CD14-positive monocyte (primary cell): Measurements from ENCODE around the gene NTM. TPM values are rescaled to one million over a fixed set of nuclear protein-coding genes. Genes with fewer than 3 reads are reported as not detected.

Source experiments
- DNase-seq, 3 donors: peaks; one replicate each; pipeline ENCODE4 v3.0.0-alpha.2; 2011 to 2022
- H2AFZ ChIP-seq: 2 replicates; pipeline ENCODE4 v1.6.0; 2012; ENCODE audit warnings: mild to moderate bottlenecking, low read depth, low read length, inconsistent platforms; ENCODE audit not compliant: insufficient read depth, poor library complexity, severe bottlenecking
- H3K27ac ChIP-seq, 2 donors: 1 replicate in 1 of 2; 2 replicates in 1 of 2; pipeline ENCODE4 v1.5.1; 2012 to 2013; ENCODE audit warnings: low read length in 2 of 2, control low read depth in 1 of 2, inconsistent platforms in 1 of 2, low read depth in 1 of 2, mild to moderate bottlenecking in 1 of 2
- H3K27me3 ChIP-seq, 2 donors: one replicate each; pipeline versions ENCODE4 v1.6.0 to v1.6.1; 2011 to 2013; ENCODE audit warnings: low read length in 2 of 2; ENCODE audit not compliant: control insufficient read depth in 2 of 2, insufficient read depth in 2 of 2
- H3K36me3 ChIP-seq, 2 donors: replicated peaks in 1 of 2; 1 replicate in 1 of 2; 2 replicates in 1 of 2; pipeline versions ENCODE4 v1.5.1 to v1.6.1; 2012 to 2013; ENCODE audit warnings: low read length in 2 of 2, control low read depth in 1 of 2, inconsistent platforms in 1 of 2, mild to moderate bottlenecking in 1 of 2; ENCODE audit not compliant: insufficient read depth in 2 of 2, control insufficient read depth in 1 of 2
- H3K4me1 ChIP-seq, 2 donors: 1 replicate in 1 of 2; 2 replicates in 1 of 2; pipeline versions ENCODE4 v1.5.1 to v1.6.1; 2012 to 2013; ENCODE audit warnings: low read length in 2 of 2, control low read depth in 1 of 2, inconsistent platforms in 1 of 2, mild to moderate bottlenecking in 1 of 2, moderate library complexity in 1 of 2; ENCODE audit not compliant: insufficient read depth in 2 of 2, control insufficient read depth in 1 of 2
- H3K4me2 ChIP-seq: replicated peaks from 2 replicates; pipeline ENCODE3; 2012; ENCODE audit warnings: low read length, moderate library complexity, mild to moderate bottlenecking; ENCODE audit not compliant: poor library complexity, severe bottlenecking; ENCODE audit errors: extremely low read depth
- H3K4me3 ChIP-seq, 3 experiments: fragments of 200-600 bp in 1 of 3; sonication (generic) in 1 of 3; replicated peaks in 1 of 3; 1 replicate in 2 of 3; 2 replicates in 1 of 3; pipeline ENCODE4 v1.5.1; 2011 to 2013; ENCODE audit warnings: low read length in 3 of 3, mild to moderate bottlenecking in 3 of 3, control low read depth in 2 of 3, low read depth in 2 of 3, inconsistent platforms in 1 of 3, moderate library complexity in 1 of 3
- H3K79me2 ChIP-seq: 2 replicates; pipeline ENCODE4 v1.6.0; 2012; ENCODE audit warnings: mild to moderate bottlenecking, control low read depth, inconsistent platforms, low read length, moderate library complexity; ENCODE audit not compliant: insufficient read depth
- H3K9ac ChIP-seq: 2 replicates; pipeline ENCODE4 v1.6.0; 2017; ENCODE audit warnings: low read length, mild to moderate bottlenecking; ENCODE audit not compliant: insufficient read depth, poor library complexity, severe bottlenecking
- H3K9me3 ChIP-seq, 2 donors: replicated peaks in 1 of 2; 1 replicate in 1 of 2; 2 replicates in 1 of 2; pipeline versions ENCODE4 v1.5.1 to v1.6.1; 2012 to 2013; ENCODE audit warnings: low read length in 2 of 2, control low read depth in 1 of 2; ENCODE audit not compliant: control insufficient read depth in 1 of 2, insufficient read depth in 1 of 2
- H4K20me1 ChIP-seq: 2 replicates; pipeline ENCODE4 v1.6.0; 2012; ENCODE audit warnings: mild to moderate bottlenecking, low read length, control low read depth, moderate library complexity; ENCODE audit not compliant: insufficient read depth
- H3K27ac Mint-ChIP-seq, 7 donors: one replicate each; pipeline ENCODE4 v1.8.0; 2020; ENCODE audit warnings: mild to moderate bottlenecking in 7 of 7, mixed read lengths in 7 of 7, moderate library complexity in 6 of 7, inconsistent platforms in 2 of 7
- H3K27me3 Mint-ChIP-seq, 3 donors: one replicate each; pipeline ENCODE4 v1.8.0; 2021 to 2022; ENCODE audit warnings: low read depth in 3 of 3, mild to moderate bottlenecking in 3 of 3, mixed read lengths in 3 of 3, moderate library complexity in 3 of 3, inconsistent platforms in 1 of 3
- H3K36me3 Mint-ChIP-seq, 2 donors: one replicate each; pipeline ENCODE4 v1.8.0; 2020; ENCODE audit warnings: mixed read lengths in 2 of 2, inconsistent platforms in 1 of 2, mild to moderate bottlenecking in 1 of 2
- H3K4me1 Mint-ChIP-seq: one replicate; pipeline ENCODE4 v1.8.0; 2020; ENCODE audit warnings: mild to moderate bottlenecking, mixed read lengths
- H3K4me3 Mint-ChIP-seq, 2 donors: one replicate each; pipeline ENCODE4 v1.8.0; 2020; ENCODE audit warnings: mild to moderate bottlenecking in 2 of 2, mixed read lengths in 2 of 2, moderate library complexity in 1 of 2
- H3K9me3 Mint-ChIP-seq, 7 donors: one replicate each; pipeline ENCODE4 v1.8.0; 2020 to 2022; ENCODE audit warnings: mixed read lengths in 7 of 7, mild to moderate bottlenecking in 6 of 7, moderate library complexity in 6 of 7, inconsistent platforms in 2 of 7
- CTCF ChIP-seq: fragments of 200-600 bp; IDR thresholded peaks from one replicate; pipeline ENCODE4 v1.8.0; 2022; ENCODE audit warnings: antibody characterized with exemption, mild to moderate bottlenecking
- WGBS: methylation state at CpG from one replicate; pipeline ENCODE4 v1.1.5; 2013; ENCODE audit warnings: missing lambda C conversion rate; ENCODE audit not compliant: insufficient coverage; 5-methylcytosine and 5-hydroxymethylcytosine counted together
- intact Hi-C, 2 donors: fragments of 100-400 bp; cut with micrococcal nuclease; formaldehyde crosslinking; loops; one replicate each; pipeline versions ENCODE4 v1.15.0 to v1.15.1; 2023
- polyA plus RNA-seq, 3 donors: library from polyadenylated mRNA; depleted of rRNA in 1 of 3; unstranded in 2 of 3; stranded (reverse) in 1 of 3; fragments of 300-500 nt in 2 of 3; fragments of >200 nt in 1 of 3; fragmentation: Illumina TruSeq in 2 of 3; gene quantifications; 1 replicate in 2 of 3; 2 replicates in 1 of 3; pipeline ENCODE4 v1.2.3, GENCODE V29; 2012 to 2021

The NTM gene
- polyA plus RNA-seq, 3 donors, result not detected

GRCh38 chr11:132028380-132029240 lies 658.2 kb downstream of the NTM start:
- H3K4me3 ChIP-seq, result no peak overlapping the region
- TF ChIP-seq CTCF, result peak; percentile 67
- no peak for DNase-seq
- no peak overlapping the region for H3K4me2 ChIP-seq
- H3K9me3 ChIP-seq, result no peaks in the 10 kb centered on the region
- H3K27ac ChIP-seq, result no peak overlapping the region
- WGBS, result no CpG with 5 or more reads among the region's 4 CpGs
- no peaks in the 10 kb centered on the region for H3K4me1 ChIP-seq
- Mint-ChIP-seq H3K27me3 (peaks cover 2 to 14% (median 5%) of the 10 kb centered on the region in 3 donors), H3K36me3 (no peaks in the 10 kb centered on the region), H3K27ac (no peak overlapping the region), H3K4me3 (no peak overlapping the region), H3K9me3 (peaks cover 0 to 3% (median 2%) of the 10 kb centered on the region in 7 donors), H3K4me1 (peaks cover 6% of the 10 kb centered on the region)
- no peaks in the 10 kb centered on the region for H3K79me2 ChIP-seq
- H3K9ac ChIP-seq, result no peak overlapping the region
- peak overlapping the region; percentile 16 for H2AFZ ChIP-seq
- peaks cover 0 to 2% of the 10 kb centered on the region in 2 donors for H3K27me3 ChIP-seq
- no peaks in the 10 kb centered on the region for H4K20me1 ChIP-seq
- intact Hi-C loops, result no loop called here
- no peaks in the 10 kb centered on the region for H3K36me3 ChIP-seq

- Mint-ChIP-seq H3K27me3 (peaks cover 3 to 7% (median 6%) of the 10 kb centered on the region in 3 donors), H3K4me3 (no peak overlapping the region), H3K9me3 (peaks cover 0 to 3% (median 2%) of the 10 kb centered on the region in 7 donors), H3K27ac (no peak overlapping the region), H3K36me3 (no peaks in the 10 kb centered on the region), H3K4me1 (peaks cover 6% of the 10 kb centered on the region)
- no peak overlapping the region for H3K27ac ChIP-seq
- no peaks in the 10 kb centered on the region for H3K36me3 ChIP-seq
- no peak for TF ChIP-seq CTCF
- H2AFZ ChIP-seq, result no peak overlapping the region
- 89% methylated on average over 1 of the region's 3 CpGs for WGBS
- peaks cover 0 to 8% of the 10 kb centered on the region in 2 donors for H3K27me3 ChIP-seq
- H3K79me2 ChIP-seq, result no peaks in the 10 kb centered on the region
- H3K4me2 ChIP-seq, result no peak overlapping the region
- no peak overlapping the region for H3K9ac ChIP-seq
- no peaks in the 10 kb centered on the region for H4K20me1 ChIP-seq
- H3K9me3 ChIP-seq, result no peaks in the 10 kb centered on the region
- no peaks in the 10 kb centered on the region for H3K4me1 ChIP-seq
- H3K4me3 ChIP-seq, result no peak overlapping the region
- intact Hi-C loops, result loop anchor here in 1 of 2 donors (10.0 kb wide), 1 partner anchor 64 kb away; no protein-coding TSS in a partner anchor
- no peak for DNase-seq
These were observed 660.5 kb downstream of the NTM start for GRCh38 chr11:132030896-132031295.
